ENCODE measurements around the gene GNA15.

DNA sequence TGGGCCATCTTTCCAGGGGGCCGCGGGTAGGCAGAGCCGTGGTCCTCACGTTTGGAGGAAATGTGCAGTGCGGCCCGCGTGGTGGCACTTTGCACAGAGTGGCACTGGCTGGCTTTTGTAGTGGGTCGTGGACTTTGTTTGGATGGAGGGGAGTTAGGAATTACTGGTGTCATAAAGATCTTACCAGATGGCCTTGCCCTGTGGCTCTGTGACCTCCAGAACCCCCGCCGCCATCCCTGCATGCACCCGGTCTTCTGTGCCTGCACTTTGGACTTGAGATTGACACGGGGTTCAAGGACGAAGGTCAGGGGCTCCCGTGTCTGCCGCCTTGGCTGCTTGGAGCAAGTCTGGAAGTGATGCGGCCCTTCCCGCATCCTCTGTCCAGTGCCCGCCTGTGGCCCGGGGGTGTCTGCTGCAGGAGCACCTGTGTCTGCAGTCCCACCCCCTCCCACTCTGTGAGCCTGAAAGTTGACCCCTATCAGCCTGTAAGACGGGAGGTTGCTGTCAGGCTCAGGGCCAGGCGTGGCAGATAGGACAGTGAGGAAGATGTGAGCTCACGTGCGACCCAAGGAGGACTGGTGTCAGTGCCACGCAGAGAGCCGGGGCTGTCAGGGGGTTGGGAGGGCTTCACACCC lies 39.4 kb upstream of the GNA15 start:
- TF ChIP-seq, protein P1, sequence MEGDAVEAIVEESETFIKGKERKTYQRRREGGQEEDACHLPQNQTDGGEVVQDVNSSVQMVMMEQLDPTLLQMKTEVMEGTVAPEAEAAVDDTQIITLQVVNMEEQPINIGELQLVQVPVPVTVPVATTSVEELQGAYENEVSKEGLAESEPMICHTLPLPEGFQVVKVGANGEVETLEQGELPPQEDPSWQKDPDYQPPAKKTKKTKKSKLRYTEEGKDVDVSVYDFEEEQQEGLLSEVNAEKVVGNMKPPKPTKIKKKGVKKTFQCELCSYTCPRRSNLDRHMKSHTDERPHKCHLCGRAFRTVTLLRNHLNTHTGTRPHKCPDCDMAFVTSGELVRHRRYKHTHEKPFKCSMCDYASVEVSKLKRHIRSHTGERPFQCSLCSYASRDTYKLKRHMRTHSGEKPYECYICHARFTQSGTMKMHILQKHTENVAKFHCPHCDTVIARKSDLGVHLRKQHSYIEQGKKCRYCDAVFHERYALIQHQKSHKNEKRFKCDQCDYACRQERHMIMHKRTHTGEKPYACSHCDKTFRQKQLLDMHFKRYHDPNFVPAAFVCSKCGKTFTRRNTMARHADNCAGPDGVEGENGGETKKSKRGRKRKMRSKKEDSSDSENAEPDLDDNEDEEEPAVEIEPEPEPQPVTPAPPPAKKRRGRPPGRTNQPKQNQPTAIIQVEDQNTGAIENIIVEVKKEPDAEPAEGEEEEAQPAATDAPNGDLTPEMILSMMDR (conservative IDR thresholded peaks at IDR 0.05 in 1 of 2, IDR thresholded peaks at IDR 0.05 in 1 of 2; ENCODE audit: low read depth in 1 of 2, low read length in 2 of 2): no peak
- TF ChIP-seq EZH2 (IDR thresholded peaks at IDR 0.05; ENCODE audit: low read length, missing control alignments): no peak
